ENCODE data around the gene PDE4B. TPM values are rescaled to one million over a fixed set of nuclear protein-coding genes. Genes with fewer than 3 reads are reported as not detected.

The PDE4B gene
- total RNA-seq, 1 donor from 2014 or later: 7.6 TPM

DNA sequence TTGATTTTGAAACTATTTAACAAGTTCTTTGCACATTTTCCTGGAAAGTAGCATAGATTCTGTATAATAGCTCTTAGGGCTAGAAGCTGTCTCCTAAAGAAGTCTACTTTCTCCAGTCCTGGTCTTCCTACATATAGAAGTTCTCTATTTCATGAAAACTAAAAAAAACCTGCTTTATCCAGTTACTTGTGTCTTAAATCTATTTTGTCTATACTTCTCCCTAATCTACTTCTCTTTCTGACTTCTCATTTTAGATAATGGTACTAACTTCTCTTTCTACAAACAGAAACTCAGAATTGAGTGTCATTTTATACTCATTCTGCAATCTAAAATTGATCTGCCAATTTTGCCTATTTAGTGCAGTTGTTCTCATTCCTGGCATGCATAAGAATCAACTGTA lies 28.7 kb downstream of the PDE4B start:
- H3K27ac ChIP-seq (ENCODE audit: low read depth, low read length): peak overlapping the region; percentile 52
- TF ChIP-seq, protein P1, sequence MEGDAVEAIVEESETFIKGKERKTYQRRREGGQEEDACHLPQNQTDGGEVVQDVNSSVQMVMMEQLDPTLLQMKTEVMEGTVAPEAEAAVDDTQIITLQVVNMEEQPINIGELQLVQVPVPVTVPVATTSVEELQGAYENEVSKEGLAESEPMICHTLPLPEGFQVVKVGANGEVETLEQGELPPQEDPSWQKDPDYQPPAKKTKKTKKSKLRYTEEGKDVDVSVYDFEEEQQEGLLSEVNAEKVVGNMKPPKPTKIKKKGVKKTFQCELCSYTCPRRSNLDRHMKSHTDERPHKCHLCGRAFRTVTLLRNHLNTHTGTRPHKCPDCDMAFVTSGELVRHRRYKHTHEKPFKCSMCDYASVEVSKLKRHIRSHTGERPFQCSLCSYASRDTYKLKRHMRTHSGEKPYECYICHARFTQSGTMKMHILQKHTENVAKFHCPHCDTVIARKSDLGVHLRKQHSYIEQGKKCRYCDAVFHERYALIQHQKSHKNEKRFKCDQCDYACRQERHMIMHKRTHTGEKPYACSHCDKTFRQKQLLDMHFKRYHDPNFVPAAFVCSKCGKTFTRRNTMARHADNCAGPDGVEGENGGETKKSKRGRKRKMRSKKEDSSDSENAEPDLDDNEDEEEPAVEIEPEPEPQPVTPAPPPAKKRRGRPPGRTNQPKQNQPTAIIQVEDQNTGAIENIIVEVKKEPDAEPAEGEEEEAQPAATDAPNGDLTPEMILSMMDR (IDR thresholded peaks at IDR 0.05; ENCODE audit: insufficient read depth, low read depth, low read length): no peak
- no peak for TF ChIP-seq EZH2 (IDR thresholded peaks at IDR 0.05; ENCODE audit: insufficient read depth, low read length)
- no peaks in the 10 kb centered on the region for H3K9me3 ChIP-seq (ENCODE audit: insufficient read depth, low read depth, low read length)
- peaks cover 16% of the 10 kb centered on the region for H3K4me1 ChIP-seq (ENCODE audit: insufficient read depth, low read length)
- H3K79me2 ChIP-seq (ENCODE audit: insufficient read depth, low read length): no peaks in the 10 kb centered on the region
- H3K4me2 ChIP-seq (ENCODE audit: low read length): peak overlapping the region; percentile 54
- H3K27me3 ChIP-seq (ENCODE audit: insufficient read depth, low read length): no peaks in the 10 kb centered on the region
- no peak overlapping the region for H3K4me3 Mint-ChIP-seq (ENCODE audit: unreplicated experiment)
- H4K20me1 ChIP-seq (ENCODE audit: insufficient read depth, low read length): no peaks in the 10 kb centered on the region
- H3K36me3 ChIP-seq (ENCODE audit: insufficient read depth, low read length): no peaks in the 10 kb centered on the region
- H3K9me3 Mint-ChIP-seq (ENCODE audit: unreplicated experiment): no peaks in the 10 kb centered on the region
- DNase-seq (ENCODE audit: low read depth) (no peak), FAIRE-seq (no peak)
- H3K36me3 Mint-ChIP-seq (ENCODE audit: low read depth, unreplicated experiment): no peaks in the 10 kb centered on the region
- no peak overlapping the region for H2AFZ ChIP-seq (ENCODE audit: low read depth, low read length)
- H3K27ac Mint-ChIP-seq (ENCODE audit: unreplicated experiment): peak overlapping the region; percentile 81
- H3K9ac ChIP-seq (ENCODE audit: low read length): no peak overlapping the region
- no peak overlapping the region for H3K4me3 ChIP-seq (ENCODE audit: insufficient read depth, low read depth, low read length)
- H3K27me3 Mint-ChIP-seq (ENCODE audit: low read depth, unreplicated experiment): no peaks in the 10 kb centered on the region
- H3K4me1 Mint-ChIP-seq (ENCODE audit: low read depth, unreplicated experiment): peaks cover 25% of the 10 kb centered on the region

DNA sequence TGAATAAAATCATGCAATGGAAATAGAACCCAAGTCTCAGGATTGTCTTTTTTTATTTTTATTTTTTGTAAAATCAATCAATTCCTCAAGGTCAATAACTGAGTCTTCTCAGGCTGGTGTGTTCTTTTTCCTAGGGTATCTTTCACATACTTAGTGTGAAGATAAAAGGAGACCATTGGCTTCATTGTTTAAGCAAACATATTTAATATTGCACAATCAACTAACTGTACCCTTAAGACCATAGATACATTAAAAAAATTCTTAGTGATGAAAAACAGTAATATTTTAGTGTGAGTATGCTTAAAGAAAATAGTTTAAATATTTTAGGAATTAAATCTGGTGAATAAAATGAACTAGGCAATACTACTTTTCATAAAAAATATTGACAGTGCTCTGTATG lies 31.4 kb downstream of the PDE4B start:
- DNase-seq (ENCODE audit: low read depth): no peak
- Mint-ChIP-seq H3K4me3 (ENCODE audit: unreplicated experiment) (no peak overlapping the region), H3K27me3 (ENCODE audit: low read depth, unreplicated experiment) (no peaks in the 10 kb centered on the region), H3K36me3 (ENCODE audit: low read depth, unreplicated experiment) (no peaks in the 10 kb centered on the region), H3K4me1 (ENCODE audit: low read depth, unreplicated experiment) (peaks cover 39% of the 10 kb centered on the region), H3K9me3 (ENCODE audit: unreplicated experiment) (no peaks in the 10 kb centered on the region), H3K27ac (ENCODE audit: unreplicated experiment) (no peak overlapping the region)
- no peak for FAIRE-seq
- no peak overlapping the region for H3K27ac ChIP-seq (ENCODE audit: low read depth, low read length)
- no peak for TF ChIP-seq EZH2 (IDR thresholded peaks at IDR 0.05; ENCODE audit: insufficient read depth, low read length)
- TF ChIP-seq, protein P1 (IDR thresholded peaks at IDR 0.05; ENCODE audit: insufficient read depth, low read depth, low read length): no peak
- H3K4me3 ChIP-seq (ENCODE audit: insufficient read depth, low read depth, low read length): no peak overlapping the region
- H4K20me1 ChIP-seq (ENCODE audit: insufficient read depth, low read length): no peaks in the 10 kb centered on the region
- H3K27me3 ChIP-seq (ENCODE audit: insufficient read depth, low read length): no peaks in the 10 kb centered on the region
- H3K4me1 ChIP-seq (ENCODE audit: insufficient read depth, low read length): peaks cover 27% of the 10 kb centered on the region
- no peak overlapping the region for H3K4me2 ChIP-seq (ENCODE audit: low read length)
- no peaks in the 10 kb centered on the region for H3K9me3 ChIP-seq (ENCODE audit: insufficient read depth, low read depth, low read length)
- H3K79me2 ChIP-seq (ENCODE audit: insufficient read depth, low read length): no peaks in the 10 kb centered on the region
- no peak overlapping the region for H2AFZ ChIP-seq (ENCODE audit: low read depth, low read length)
- no peak overlapping the region for H3K9ac ChIP-seq (ENCODE audit: low read length)
- no peaks in the 10 kb centered on the region for H3K36me3 ChIP-seq (ENCODE audit: insufficient read depth, low read length)

DNA sequence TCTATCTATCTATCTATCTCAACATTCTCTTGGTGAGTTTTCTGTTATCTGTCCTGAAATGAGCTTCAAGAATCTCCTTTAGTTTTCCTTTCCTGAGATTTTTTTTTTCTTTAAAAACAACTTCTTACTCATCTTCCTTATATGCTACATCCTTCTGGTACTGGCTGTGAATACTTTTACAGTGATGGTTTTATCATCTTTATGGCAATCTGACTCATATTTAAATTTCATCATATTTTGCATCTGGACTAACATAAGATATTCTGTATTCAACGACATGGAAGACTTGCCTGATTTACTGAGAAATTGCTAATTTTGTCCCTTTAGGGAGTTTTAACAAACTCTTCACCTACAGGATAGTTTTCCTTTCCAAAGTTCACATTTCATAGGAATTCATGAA lies 33.0 kb downstream of the PDE4B start:
- H3K4me1 ChIP-seq (ENCODE audit: insufficient read depth, low read length): peaks cover 22% of the 10 kb centered on the region
- Mint-ChIP-seq H3K4me1 (ENCODE audit: low read depth, unreplicated experiment) (peaks cover 33% of the 10 kb centered on the region), H3K36me3 (ENCODE audit: low read depth, unreplicated experiment) (no peaks in the 10 kb centered on the region), H3K9me3 (ENCODE audit: unreplicated experiment) (no peaks in the 10 kb centered on the region), H3K27me3 (ENCODE audit: low read depth, unreplicated experiment) (no peaks in the 10 kb centered on the region), H3K27ac (ENCODE audit: unreplicated experiment) (peak overlapping the region; percentile 8), H3K4me3 (ENCODE audit: unreplicated experiment) (no peak overlapping the region)
- no peak overlapping the region for H3K4me3 ChIP-seq (ENCODE audit: insufficient read depth, low read depth, low read length)
- no peaks in the 10 kb centered on the region for H3K27me3 ChIP-seq (ENCODE audit: insufficient read depth, low read length)
- TF ChIP-seq, protein P1 (IDR thresholded peaks at IDR 0.05; ENCODE audit: insufficient read depth, low read depth, low read length): no peak
- no peak for TF ChIP-seq EZH2 (IDR thresholded peaks at IDR 0.05; ENCODE audit: insufficient read depth, low read length)
- peak overlapping the region; percentile 40 for H3K4me2 ChIP-seq (ENCODE audit: low read length)
- no peaks in the 10 kb centered on the region for H3K36me3 ChIP-seq (ENCODE audit: insufficient read depth, low read length)
- FAIRE-seq (peak; percentile 80), DNase-seq (ENCODE audit: low read depth) (peak; percentile 61)
- H3K9ac ChIP-seq (ENCODE audit: low read length): no peak overlapping the region
- H4K20me1 ChIP-seq (ENCODE audit: insufficient read depth, low read length): no peaks in the 10 kb centered on the region
- H3K9me3 ChIP-seq (ENCODE audit: insufficient read depth, low read depth, low read length): no peaks in the 10 kb centered on the region
- no peak overlapping the region for H2AFZ ChIP-seq (ENCODE audit: low read depth, low read length)
- no peaks in the 10 kb centered on the region for H3K79me2 ChIP-seq (ENCODE audit: insufficient read depth, low read length)
- H3K27ac ChIP-seq (ENCODE audit: low read depth, low read length): peak overlapping the region; percentile 57
